ENCODE measurements around the gene KCND1. TPM values are rescaled to one million over a fixed set of nuclear protein-coding genes. Genes with fewer than 3 reads are reported as not detected.

Gene KCND1
- polyA plus RNA-seq, 1 donor from 2014 or later: 3.7 TPM

- H3K9ac ChIP-seq (ENCODE audit: low read length): no peak overlapping the region
Measured at GRCh38 chrX:48927736-48928382, 43.8 kb downstream of the KCND1 start.

GRCh38 chrX:48927123-48927522 is 44.5 kb downstream of the KCND1 start:
- no peaks in the 10 kb centered on the region for H3K9me2 ChIP-seq (ENCODE audit: insufficient read depth, low read length)
- no peak overlapping the region for H2AFZ ChIP-seq (ENCODE audit: low read depth, low read length)
- no peak overlapping the region for H3K9ac ChIP-seq (ENCODE audit: low read length)
- no peaks in the 10 kb centered on the region for H3K79me2 ChIP-seq (replicated peaks; ENCODE audit: insufficient read depth, low read length)
- no peak overlapping the region for H3K27ac ChIP-seq (ENCODE audit: low read length)
- H3K4me2 ChIP-seq (ENCODE audit: low read length): no peak overlapping the region
- H3F3A ChIP-seq (ENCODE audit: insufficient read depth, low read length, poor library complexity, severe bottlenecking): no peaks in the 10 kb centered on the region
- H3K9me3 ChIP-seq (ENCODE audit: low read length): no peaks in the 10 kb centered on the region
- no peaks in the 10 kb centered on the region for H3K36me3 ChIP-seq (ENCODE audit: insufficient read depth, low read length)
- no peaks in the 10 kb centered on the region for H4K20me1 ChIP-seq (ENCODE audit: insufficient read depth)
- no peaks in the 10 kb centered on the region for H3K27me3 ChIP-seq (ENCODE audit: insufficient read depth, low read depth, low read length)
- H3K4me3 ChIP-seq (ENCODE audit: low read length): no peak overlapping the region
- no peak for TF ChIP-seq CTCF (IDR thresholded peaks at IDR 0.05; ENCODE audit: poor library complexity, severe bottlenecking)
- TF ChIP-seq RAD21 (conservative IDR thresholded peaks at IDR 0.05): no peak
- TF ChIP-seq EP300 (conservative IDR thresholded peaks at IDR 0.05; ENCODE audit: poor library complexity, severe bottlenecking): no peak
- no peak for TF ChIP-seq EZH2 (IDR thresholded peaks at IDR 0.05; ENCODE audit: borderline replicate concordance, insufficient read depth, low read length, poor library complexity, severe bottlenecking)
- TF ChIP-seq REST (IDR thresholded peaks at IDR 0.05; ENCODE audit: borderline replicate concordance): no peak

More at GRCh38 chrX:48927736-48928382, 43.8 kb downstream of the KCND1 start:
- H3F3A ChIP-seq (ENCODE audit: insufficient read depth, low read length, poor library complexity, severe bottlenecking): no peaks in the 10 kb centered on the region
- H3K79me2 ChIP-seq (replicated peaks; ENCODE audit: insufficient read depth, low read length): no peaks in the 10 kb centered on the region
- H3K27ac ChIP-seq (ENCODE audit: low read length): no peak overlapping the region
- no peaks in the 10 kb centered on the region for H3K9me3 ChIP-seq (ENCODE audit: low read length)
- no peaks in the 10 kb centered on the region for H3K36me3 ChIP-seq (ENCODE audit: insufficient read depth, low read length)
- no peaks in the 10 kb centered on the region for H3K9me2 ChIP-seq (ENCODE audit: insufficient read depth, low read length)
- no peak overlapping the region for H2AFZ ChIP-seq (ENCODE audit: low read depth, low read length)
- H3K27me3 ChIP-seq (ENCODE audit: insufficient read depth, low read depth, low read length): no peaks in the 10 kb centered on the region
- no peaks in the 10 kb centered on the region for H4K20me1 ChIP-seq (ENCODE audit: insufficient read depth)
- H3K4me3 ChIP-seq (ENCODE audit: low read length): no peak overlapping the region
- H3K4me2 ChIP-seq (ENCODE audit: low read length): no peak overlapping the region
- TF ChIP-seq SMC3 (conservative IDR thresholded peaks at IDR 0.05; ENCODE audit: poor library complexity) (no peak), REST (IDR thresholded peaks at IDR 0.05; ENCODE audit: borderline replicate concordance) (no peak), CTCF (IDR thresholded peaks at IDR 0.05; ENCODE audit: poor library complexity, severe bottlenecking) (no peak), EP300 (conservative IDR thresholded peaks at IDR 0.05; ENCODE audit: poor library complexity, severe bottlenecking) (no peak), EZH2 (IDR thresholded peaks at IDR 0.05; ENCODE audit: borderline replicate concordance, insufficient read depth, low read length, poor library complexity, severe bottlenecking) (no peak), POLR2AphosphoS5 (IDR thresholded peaks at IDR 0.05) (no peak), MXI1 (conservative IDR thresholded peaks at IDR 0.05; ENCODE audit: poor library complexity, severe bottlenecking) (no peak), RAD21 (conservative IDR thresholded peaks at IDR 0.05) (no peak), TAF1 (IDR thresholded peaks at IDR 0.05; ENCODE audit: low read depth) (no peak)
